Fibroblast of skin of abdomen (primary cell): ENCODE data around the gene CHST3.
"Not testable (repeated sequence)": the region's sequence is repeated elsewhere in the genome, so short reads cannot be mapped to it uniquely, and the experiment has no call there.

Experiments used
- DNase-seq: peaks from one replicate; pipeline ENCODE4 v3.0.0-alpha.2; 2013

Gene CHST3

DNA sequence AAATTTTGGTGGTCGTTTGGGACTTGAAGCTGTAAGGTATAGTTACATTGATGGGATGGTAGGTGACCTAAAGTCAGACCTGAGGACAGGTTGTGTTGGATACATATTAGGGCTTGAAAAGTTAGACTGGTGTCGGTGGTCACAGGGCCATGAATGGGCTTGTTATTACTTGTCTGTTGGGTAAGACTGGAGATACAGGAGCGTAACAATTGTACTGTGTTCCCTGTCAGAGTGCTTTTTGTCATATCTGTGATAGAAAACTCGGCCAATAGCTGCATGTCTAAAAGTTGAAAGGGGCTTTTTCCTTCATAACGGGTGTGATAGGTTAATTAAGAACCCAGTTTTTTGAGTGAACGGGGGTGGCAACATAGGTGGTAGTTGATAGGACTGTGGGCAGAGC is 13.5 kb upstream of the CHST3 start:
- no peak for DNase-seq

DNA sequence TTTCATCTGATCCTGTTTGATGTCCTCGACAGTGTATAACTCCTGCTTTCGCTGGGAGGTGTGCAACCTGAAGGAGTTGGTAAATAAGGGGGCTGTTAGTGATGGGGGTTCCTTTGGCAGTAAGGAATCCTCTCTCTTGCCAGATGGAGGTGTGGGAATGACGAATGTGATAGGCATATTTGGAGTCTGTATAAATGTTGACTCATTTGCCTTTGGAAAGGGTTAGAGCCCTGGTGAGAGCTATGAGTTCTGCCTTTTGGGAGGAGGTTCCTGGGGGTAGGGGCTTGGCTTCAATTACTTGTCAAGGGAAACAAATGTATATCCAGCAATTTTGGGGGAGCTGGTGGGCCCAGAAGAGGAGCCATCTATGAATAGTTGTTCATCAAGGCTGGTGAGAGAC is 11.4 kb upstream of the CHST3 start:
- no peak for DNase-seq

DNA sequence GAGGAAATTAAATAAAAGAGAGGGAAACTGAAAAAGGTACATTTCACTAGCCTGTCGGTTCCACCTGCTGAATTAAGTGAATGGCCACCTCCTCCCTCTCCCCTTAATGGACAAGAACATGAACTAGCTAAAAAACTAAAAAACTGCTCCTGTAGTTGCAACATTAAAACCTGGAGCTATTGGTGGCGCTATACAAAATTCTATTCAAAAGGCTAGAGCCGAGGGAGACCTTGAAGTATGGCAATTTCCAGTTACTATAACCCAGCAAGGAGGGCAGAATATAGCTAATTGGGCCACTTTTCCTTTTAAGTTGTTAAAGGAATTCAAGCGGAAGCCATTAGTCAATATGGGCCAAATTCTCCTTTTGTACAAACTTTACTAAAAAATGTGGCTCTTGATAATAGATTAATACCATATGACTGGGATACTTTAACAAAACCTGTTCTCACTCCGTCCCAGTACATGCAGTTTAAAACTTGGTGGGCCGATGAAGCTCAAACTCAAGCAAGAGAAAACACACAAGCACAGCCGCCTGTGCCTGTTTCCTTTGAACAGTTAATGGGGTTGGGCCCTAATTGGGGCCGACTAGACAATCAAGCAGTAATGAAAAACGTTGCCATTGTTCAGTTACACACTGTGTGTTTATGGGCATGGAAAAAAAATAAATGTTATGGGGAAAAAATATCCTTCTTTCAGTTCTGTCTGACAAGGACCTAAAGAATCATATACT is 6.5 kb upstream of the CHST3 start:
- no peak for DNase-seq

DNA sequence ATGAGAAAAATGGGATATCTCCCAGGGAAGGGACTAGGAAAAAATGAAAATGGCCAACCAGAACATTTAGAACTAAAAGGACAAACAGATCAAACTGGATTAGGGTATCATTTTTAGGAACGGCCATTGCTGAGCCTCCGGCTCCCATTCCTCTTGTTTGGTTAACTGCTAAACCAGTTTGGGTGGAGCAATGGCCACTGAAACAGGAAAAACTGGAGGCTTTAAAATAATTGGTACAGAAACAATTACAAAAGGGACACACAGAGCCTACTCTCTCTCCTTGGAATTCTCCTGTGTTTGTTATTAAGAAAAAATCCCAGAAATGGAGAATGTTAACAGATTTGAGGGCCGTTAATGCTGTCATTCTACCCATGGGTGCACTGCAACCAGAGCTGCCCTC is 4.7 kb upstream of the CHST3 start:
- no peak for DNase-seq

DNA sequence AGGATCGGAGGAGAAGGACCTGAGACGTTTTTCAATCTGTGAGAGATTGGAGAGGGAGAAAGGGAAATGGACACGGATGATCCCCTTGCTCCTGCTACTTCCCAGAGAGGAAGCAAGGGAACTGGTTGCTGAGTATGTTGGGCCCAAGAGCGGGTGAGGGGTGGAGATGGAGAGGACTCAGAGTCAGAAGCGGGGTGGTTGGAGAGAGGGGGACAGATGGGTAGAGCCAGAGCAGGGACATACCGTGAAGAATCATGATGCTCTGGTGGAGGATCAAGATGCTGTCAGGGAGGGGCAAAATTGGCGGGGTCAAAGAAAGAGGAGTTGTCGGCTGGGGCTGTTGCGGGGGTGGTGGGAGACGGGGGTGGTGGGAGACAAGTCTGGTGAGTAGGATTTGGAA is 2.4 kb upstream of the CHST3 start:
- no peak for DNase-seq

DNA sequence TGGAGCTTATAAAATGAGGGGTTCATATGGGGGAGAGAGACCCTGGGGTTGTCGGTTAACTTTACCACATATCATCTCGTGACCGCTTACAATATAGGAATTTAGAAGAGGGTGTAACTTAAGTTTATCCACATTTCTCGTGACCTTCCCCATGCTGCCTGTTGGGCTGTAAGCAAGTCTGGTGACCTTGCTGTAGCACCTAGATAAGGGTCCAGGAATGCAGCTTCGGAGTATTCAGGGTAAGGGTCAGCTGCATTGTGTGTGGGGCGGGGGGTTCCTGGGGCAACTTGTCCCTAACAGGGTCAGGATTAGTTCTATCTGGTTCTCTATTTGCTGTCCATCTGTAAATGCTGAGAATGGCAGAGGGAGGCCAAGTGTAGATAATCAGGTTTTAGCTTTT is 1.3 kb upstream of the CHST3 start:
- no peak for DNase-seq

DNA sequence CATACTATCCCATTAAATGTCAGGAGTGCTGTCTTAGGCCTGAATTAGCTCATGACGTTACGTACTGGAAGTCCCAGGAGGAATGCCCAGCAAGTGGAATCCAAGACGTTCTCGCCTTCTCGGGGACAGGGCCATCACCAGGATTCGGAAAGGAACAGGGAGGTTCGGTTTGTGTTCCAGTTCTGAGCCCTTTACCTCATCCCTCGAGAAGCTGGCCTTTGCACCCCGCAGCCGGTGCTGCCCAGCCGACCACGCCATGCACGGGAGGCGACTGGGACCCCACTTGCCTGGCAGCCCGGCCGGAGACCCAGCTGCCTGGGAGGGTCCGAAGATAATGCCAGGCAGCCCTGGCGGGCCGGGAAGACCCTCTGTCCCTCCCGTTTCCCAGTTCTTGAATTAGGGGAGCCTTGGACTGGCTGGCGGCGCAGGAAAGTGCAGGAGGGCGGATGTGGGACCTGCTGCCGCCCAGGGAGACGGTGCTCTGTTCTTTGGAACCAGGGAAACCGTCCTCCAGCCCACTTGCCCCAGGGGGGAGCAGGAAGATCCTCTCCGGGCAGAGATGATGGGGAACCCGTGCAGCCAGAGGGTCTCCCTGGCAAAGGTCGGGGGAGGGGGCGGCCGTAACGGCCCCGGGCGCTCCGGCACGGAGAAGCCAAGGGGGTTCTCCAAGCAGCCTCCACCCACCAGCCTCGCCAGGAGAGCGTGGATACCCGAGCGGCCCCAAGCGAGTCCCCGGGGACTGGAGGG is 671 bp upstream of the CHST3 start:
- DNase-seq: no peak

DNA sequence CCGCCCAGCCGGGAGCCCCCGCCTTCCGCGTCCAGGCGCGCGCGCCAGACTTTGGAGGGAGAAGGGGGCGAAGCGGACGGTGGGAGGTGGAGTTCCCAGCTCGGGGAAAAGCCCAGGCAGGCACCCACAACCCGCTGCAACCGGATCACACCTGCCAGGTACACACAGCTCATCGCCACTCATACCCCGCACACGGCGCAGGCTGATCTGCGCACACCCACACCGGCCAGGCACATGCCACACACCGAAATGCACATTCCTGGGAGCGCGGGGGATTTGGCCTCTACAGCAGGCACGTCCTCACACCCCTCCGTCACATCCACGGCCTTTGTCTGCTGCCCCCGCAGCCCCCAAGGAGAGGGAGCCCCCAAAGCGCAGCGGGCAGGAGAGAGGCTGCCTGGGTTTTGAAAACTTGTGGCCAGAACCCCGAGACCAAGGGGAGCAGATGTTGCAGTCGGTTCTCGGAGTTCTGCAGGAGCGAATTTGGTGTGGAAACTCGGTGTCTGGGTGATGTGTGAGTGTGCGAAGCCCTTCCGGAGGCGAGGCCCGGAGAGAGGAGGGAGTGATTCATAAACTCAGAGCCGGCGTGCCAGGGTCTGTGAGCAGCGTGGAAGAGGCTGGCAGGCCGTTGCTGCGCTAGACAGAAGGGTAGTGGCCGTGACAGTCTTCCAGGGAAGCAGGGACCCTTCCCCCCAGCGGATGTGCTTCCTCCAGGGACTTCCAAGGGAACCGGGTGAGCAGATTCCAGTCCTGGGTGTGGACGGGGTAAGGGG is 734 bp downstream of the CHST3 start:
- DNase-seq: peak; percentile 72

DNA sequence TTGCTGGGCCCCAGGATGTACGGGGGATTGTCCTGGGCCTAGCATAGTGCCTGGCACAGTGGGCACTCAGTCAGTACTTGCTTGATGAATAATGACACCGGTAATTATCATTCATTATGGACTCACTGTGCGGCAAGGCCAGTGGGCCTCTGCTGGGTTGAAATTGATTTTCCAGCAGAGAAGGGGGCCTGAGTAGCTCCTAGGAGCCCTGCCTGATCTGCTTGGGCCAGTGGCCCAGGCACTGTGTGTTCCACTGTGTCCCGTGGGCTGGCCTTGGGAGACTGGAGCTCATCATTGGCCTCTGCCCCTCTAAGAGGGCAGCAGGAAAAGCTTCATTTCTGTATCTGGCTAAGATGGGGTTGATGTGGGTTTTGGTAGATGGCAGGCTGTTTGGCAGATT is 1.4 kb downstream of the CHST3 start:
- DNase-seq: no peak

DNA sequence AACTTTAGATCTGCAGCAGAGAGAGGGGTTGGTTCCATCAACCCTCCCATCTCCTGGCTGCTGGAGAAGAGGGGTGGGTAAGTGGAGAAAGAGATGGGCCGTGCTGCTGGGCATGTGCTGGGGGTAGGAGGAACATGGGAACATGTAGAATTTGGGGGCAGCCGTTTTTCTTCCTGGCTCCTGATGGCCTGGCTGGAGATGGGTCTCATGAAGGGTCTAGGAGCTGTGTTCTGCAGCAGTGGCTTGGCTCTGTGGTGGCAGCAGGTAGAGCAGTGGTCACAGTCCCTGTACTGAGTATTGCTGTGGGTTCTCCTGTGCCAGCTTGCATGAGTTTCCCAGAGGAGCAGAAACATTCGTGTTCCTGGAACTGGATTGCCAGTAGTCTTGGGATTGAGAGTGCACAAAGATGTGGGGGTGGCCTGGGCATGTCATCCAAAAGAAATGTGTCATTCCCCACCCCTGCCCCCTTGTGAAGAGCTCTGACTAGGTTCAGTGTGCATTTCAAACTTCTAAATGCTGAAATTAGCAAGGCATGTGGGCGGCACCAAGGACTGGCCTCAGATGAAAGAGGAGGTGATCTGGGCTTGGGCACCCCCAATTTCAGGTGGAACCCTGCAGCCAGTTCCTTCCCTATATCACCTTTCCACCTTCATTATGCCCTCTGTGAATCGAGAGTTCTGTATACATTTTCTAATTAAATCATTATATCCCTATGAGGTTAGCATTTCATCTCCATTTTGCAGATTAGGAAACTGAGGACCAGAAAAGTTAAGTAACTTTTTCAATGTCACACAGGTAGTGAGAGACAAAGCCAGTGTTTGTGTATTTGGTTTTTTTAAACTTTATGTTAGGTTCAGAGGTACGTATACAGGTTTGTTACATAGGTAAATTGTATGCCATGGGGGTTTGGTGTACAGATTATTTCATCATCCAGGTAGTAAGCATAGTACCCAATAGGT is 2.1 kb downstream of the CHST3 start:
- peak; percentile 59 for DNase-seq

DNA sequence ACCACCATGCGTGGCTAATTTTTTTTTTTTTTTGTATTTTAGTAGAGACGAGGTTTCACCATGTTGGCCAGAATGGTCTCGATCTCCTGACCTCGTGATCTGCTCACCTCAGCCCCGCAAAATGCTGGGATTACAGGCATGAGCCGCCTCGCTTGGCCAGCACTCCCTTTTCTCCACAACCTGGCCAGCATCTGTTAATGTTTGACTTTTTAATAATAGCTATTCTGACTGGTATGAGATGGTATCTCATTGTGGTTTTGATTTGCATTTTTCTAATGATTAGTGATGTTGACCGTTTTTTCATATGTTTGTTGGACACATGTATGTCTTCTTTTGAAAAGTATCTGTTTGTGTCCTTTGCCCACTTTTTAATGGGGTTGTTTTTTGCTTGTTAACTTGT is 3.8 kb downstream of the CHST3 start:
- not testable (repeated sequence) for DNase-seq

DNA sequence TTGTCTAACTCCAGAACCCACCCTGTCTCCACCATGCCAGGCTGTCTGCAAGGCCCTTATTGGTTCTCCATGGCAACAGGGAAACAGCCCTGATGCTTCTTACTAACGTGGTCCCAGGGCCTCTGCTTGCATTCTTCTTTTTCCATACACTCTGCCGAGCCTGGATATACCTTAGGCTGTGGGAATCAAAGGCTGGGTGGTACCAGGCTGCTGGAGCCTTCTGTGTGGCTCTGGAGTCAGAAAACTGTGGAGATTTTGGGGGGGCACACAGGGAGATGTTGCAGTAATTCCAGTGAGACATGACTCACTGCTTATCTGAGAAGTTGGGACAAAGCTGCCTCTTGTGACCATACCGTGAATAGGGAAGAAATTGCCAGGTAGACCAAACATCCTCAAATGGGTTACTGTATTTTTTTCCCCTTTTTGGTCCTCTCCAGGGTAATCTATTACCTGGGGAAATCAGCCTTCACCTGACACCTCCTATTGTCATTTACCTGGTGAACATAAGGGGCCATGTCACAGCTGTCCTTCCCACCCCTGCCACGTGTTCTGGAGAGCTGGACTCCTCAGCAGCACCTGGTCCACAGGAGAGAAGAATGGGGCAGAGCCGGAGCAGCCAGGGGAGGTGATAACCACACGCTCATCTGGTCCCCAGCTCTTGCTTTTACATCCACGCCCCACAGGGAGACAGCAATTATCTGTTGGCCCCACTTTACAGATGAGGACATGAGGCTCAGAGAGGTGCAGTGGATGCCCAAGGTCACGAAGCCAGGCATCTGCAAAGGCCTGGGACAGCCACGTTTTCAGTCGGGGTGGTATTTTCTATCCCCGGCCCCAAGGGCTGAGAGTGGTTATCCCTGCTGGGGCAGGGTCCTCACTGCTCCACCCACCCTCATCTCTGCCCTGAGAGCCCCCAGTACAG is 4.6 kb downstream of the CHST3 start:
- no peak for DNase-seq

DNA sequence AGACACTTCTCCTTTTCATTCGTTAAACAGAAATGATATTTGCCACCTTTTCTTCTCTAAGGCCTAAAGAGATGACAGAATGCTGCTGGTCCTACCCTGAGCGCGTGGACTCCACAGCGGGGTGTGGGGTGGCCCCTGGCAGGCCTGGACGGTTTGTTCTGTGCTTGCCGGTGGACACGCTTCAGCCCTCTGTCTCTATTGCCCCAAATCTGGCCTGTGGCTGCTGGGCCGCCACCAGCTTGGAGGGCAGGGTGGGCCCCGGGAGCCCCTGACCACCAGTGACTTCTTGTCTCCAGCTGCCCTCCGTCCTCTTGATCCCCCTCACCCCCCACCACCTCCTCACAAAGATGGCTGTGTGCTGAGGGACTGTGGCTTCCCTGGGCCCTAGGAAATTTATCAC is 5.7 kb downstream of the CHST3 start:
- no peak for DNase-seq

DNA sequence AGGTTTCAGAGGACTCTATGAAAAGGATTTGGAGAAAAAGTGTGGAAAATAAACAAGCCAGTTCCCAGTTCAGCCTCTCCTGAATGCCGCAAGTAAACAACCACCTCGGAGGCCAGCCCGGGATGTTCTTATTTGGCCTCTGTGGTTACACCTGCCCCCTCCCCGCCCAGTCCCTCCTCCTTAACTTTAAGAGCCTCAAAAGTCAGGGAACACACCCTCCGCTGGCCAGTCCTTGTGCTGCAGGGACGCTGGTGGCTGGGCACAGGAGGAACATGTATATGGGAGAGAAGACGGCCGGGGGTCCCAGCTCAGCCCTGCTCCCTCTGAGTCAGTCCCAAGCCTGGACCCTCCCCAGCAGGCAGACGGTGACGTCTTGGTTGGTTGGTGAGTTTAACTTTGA is 6.1 kb downstream of the CHST3 start:
- no peak for DNase-seq

DNA sequence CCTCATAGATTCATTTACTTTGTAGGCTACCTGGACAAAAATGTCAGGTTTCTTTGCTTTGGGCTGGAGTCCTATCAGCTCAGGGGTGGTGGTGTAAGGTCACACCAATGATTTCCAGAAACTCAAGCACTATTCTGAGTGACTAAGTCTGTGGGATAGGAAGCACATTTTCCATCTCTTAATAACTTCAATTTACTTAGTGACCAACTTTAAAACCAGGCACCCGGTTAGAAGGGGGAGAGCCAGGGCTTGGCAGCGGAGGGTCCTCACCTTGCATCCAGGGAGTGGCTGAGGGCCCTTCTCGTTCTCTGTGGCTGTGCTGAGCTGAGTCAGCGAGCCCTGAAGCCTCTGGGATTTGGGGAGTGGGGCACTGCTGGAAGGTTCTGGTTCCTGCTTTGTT is 6.7 kb downstream of the CHST3 start:
- DNase-seq: no peak

DNA sequence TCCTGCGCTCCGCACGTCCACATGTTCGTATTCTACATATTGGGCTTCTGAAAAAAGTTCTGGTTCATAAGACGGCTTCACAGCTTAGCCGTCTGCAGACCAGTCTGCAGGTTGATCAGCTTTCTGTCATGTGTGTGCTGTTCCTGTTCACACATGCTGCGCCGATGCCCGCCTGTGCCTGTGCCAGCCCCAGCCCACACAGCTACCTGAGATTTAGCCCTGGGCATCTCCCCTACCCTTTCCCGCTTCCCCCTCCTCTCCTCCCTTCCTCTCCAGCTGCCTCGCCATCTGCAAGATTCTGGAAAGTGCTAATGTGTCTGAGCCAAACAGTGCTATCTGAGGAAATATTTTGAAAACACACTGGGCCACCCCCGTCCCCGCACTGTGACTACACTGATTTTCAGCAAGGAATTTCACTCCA is 7.1 kb downstream of the CHST3 start:
- no peak for DNase-seq

DNA sequence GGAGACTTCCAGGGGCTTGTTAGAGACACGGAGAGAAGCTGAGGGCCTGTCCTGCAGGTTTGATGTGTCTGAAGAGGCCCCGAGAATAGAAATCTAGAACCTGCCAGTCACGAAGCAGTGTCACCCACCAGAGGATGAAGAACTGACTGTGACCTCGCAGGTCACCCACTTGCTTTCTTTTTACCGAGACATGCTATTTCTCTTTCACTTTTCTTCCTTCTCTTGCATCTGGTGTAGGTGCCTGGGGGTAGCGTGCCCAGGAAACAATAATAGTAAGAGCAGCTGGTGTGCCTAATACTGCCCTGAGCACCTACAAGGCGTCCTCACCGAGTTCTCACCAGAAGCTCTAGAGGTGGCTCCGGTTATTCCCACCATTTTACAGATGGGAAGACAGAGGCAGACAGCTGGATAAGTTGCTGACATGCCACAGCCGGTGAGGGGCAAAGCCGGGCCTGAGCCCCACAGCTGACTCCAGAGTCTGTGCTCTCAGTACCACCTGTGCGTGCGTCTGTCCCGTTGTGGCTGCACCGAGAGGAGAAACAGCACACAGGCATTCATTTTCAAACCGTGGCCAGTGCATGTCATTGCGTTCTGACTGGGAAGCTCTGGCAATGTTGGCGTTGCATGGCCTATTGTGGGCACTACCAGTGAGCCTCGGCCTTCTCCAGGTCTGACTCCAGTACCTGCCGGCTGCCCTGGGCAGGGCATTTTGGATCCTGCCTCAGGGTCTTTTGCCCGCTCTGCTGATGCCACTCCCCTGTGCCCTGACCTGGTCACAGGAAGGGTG is 7.8 kb downstream of the CHST3 start:
- no peak for DNase-seq

DNA sequence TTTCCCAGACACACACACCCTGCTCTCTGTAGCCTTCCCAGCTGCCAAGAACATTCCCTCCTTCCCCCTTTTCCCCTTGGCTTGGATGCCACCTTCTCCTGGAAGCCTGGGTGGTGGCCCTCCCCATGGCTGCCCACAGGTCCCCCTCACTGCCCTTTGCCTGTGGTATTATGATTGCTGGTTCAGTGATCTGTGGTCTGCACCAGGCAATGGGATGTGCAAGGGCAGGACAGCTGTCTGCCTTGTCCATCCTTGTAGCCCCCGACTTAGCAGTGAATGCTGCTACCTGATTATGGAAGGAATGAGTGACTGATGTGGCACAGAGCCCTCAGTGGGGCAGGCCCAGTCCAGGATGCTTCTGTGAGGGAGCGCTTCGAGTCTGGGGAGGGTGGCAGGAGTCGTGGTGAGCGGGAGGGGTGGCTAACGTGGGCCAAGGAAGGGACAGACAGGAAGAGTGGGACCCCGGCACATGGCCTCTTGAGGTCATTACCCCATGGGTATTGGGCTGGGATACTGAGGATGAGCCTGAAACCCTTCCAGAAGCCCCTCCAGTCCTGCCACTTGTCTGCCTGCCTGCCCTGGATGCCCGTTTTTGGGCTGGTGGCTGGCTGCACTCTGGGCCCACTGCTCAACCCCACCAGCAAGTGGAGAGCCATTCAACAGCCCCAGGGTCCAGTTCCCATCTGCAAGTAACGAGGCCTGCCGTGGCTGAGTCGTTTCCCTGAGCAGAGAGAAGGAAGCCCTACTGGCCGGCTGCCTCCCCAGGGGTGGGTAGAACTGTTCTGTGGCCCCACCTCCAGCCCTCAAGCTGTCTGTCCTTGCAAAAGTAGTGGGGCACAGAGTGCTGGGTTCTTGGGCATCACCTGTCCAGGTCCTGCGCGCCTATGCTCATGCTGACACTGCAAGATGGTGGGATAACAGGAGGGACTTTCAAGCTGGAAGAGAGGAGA is 8.8 kb downstream of the CHST3 start:
- no peak for DNase-seq

DNA sequence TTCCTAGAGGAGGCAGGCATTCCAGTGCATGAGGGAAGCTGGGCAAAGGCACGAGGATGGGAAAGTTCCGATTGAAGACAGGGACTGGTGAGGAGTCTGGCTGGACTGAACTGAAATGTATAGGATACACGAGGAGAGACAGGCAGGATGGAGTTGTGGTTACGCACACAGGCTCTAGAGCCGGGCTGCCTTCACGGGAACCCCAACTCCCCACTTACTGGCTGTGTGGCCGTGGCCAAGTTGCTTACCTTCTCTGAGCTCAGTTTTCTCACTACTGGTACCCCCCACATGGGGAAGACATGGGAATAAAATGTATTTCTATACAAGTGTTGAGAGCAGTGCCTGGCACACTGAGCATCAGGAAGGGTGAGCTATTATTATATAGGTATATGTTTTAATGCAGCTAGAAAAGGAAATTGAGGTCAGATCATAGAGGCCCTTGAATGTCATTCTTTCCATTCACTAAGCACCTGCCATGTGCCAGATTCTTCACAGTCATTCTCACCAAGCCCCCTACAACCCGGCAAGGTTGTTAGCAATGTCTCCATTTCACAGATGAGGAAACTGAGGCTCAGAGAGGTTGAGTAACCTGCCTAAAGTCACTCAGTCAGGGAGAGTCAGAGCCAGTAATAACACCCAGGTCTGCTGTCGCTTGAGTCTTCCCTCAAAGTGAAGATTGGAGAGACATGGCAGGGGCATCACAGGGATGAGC is 9.7 kb downstream of the CHST3 start:
- no peak for DNase-seq
